Measurements from ENCODE around the gene KIAA1217. TPM values are rescaled to one million over a fixed set of nuclear protein-coding genes. Genes with fewer than 3 reads are reported as not detected.

KIAA1217 gene
- total RNA-seq, 3 donors from 2014 or later (not counting 1 experiment from before 2014, with no cell fraction given): not detected

DNA sequence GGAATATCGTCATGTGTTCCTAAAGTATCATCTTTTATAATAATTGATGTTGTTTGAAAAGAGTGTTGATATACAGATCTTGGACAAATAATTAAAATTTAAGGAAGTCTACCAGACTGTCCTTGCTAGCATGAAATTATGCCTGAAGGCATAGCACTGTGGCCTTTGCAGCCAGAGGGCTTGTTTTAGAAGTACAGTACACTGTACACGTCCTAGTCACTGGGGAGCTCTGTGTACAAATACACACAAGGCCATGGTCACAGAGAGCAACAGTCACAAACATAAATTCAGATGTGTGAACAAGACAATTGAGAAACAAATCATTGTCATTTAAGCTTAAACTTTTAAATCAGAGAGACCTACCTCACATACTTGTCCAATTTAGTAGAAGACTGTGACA lies 133.0 kb downstream of the KIAA1217 start:
- no peaks in the 10 kb centered on the region for H3K9me3 ChIP-seq (ENCODE audit: control insufficient read depth, insufficient read depth, low read length)
- DNase-seq: no peak
- H3K4me3 ChIP-seq (ENCODE audit: low read length): no peak overlapping the region
- no peaks in the 10 kb centered on the region for H3K36me3 ChIP-seq (ENCODE audit: control insufficient read depth, insufficient read depth, low read length)
- WGBS (ENCODE audit: insufficient coverage): 75% methylated on average over 1 of the region's 2 CpGs
- intact Hi-C loops (cut with micrococcal nuclease): no loop called here
- Mint-ChIP-seq H3K4me1 (no peaks in the 10 kb centered on the region), H3K27ac (no peak overlapping the region), H3K9me3 (peaks cover 0 to 2% of the 10 kb centered on the region in 2 donors), H3K36me3 (no peaks in the 10 kb centered on the region), H3K4me3 (no peak overlapping the region), H3K27me3 (ENCODE audit: low read depth in 2 of 2) (no peaks in the 10 kb centered on the region)
- no peaks in the 10 kb centered on the region for H3K4me1 ChIP-seq (ENCODE audit: control insufficient read depth, insufficient read depth, low read length)
- H3K27me3 ChIP-seq (ENCODE audit: control insufficient read depth, insufficient read depth, low read length): no peaks in the 10 kb centered on the region
- ATAC-seq: no peak
- H3K27ac ChIP-seq (ENCODE audit: low read length): no peak overlapping the region
- TF ChIP-seq, protein P1, sequence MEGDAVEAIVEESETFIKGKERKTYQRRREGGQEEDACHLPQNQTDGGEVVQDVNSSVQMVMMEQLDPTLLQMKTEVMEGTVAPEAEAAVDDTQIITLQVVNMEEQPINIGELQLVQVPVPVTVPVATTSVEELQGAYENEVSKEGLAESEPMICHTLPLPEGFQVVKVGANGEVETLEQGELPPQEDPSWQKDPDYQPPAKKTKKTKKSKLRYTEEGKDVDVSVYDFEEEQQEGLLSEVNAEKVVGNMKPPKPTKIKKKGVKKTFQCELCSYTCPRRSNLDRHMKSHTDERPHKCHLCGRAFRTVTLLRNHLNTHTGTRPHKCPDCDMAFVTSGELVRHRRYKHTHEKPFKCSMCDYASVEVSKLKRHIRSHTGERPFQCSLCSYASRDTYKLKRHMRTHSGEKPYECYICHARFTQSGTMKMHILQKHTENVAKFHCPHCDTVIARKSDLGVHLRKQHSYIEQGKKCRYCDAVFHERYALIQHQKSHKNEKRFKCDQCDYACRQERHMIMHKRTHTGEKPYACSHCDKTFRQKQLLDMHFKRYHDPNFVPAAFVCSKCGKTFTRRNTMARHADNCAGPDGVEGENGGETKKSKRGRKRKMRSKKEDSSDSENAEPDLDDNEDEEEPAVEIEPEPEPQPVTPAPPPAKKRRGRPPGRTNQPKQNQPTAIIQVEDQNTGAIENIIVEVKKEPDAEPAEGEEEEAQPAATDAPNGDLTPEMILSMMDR (IDR thresholded peaks at IDR 0.05): no peak

DNA sequence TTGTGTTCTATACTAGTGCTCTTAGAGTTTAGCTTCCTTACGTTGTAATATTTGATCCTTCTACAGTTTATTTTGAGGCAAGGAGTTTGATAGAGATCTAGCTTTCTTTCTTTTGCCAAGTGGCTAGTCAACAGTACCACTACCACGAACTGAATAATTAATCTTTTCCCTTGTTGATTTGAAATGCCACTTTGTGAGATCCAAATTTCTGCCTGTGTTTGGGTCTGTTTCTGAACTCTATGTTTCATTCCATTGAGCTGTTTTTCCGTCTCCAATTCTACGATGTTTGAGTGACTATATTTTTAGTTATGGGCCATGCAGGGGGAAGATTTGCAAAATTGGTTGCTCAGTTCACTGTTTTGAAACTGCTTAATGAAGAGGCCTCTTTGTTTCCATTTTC lies 134.7 kb downstream of the KIAA1217 start:
- TF ChIP-seq, protein P1 (IDR thresholded peaks at IDR 0.05): no peak
- no peaks in the 10 kb centered on the region for H3K36me3 ChIP-seq (ENCODE audit: control insufficient read depth, insufficient read depth, low read length)
- 33% methylated on average over 3 of the region's 4 CpGs for WGBS (ENCODE audit: insufficient coverage)
- no peaks in the 10 kb centered on the region for H3K27me3 Mint-ChIP-seq (ENCODE audit: low read depth in 2 of 2)
- peaks cover 0 to 2% of the 10 kb centered on the region in 2 donors for H3K9me3 Mint-ChIP-seq
- H3K27ac Mint-ChIP-seq: no peak overlapping the region
- H3K9me3 ChIP-seq (ENCODE audit: control insufficient read depth, insufficient read depth, low read length): no peaks in the 10 kb centered on the region
- H3K4me3 Mint-ChIP-seq: no peak overlapping the region
- no peaks in the 10 kb centered on the region for H3K36me3 Mint-ChIP-seq
- no peak overlapping the region for H3K4me3 ChIP-seq (ENCODE audit: low read length)
- no peak for DNase-seq
- no peaks in the 10 kb centered on the region for H3K4me1 ChIP-seq (ENCODE audit: control insufficient read depth, insufficient read depth, low read length)
- H3K27ac ChIP-seq (ENCODE audit: low read length): no peak overlapping the region
- ATAC-seq: no peak
- intact Hi-C loops (cut with micrococcal nuclease): no loop called here
- no peaks in the 10 kb centered on the region for H3K4me1 Mint-ChIP-seq
- no peaks in the 10 kb centered on the region for H3K27me3 ChIP-seq (ENCODE audit: control insufficient read depth, insufficient read depth, low read length)

DNA sequence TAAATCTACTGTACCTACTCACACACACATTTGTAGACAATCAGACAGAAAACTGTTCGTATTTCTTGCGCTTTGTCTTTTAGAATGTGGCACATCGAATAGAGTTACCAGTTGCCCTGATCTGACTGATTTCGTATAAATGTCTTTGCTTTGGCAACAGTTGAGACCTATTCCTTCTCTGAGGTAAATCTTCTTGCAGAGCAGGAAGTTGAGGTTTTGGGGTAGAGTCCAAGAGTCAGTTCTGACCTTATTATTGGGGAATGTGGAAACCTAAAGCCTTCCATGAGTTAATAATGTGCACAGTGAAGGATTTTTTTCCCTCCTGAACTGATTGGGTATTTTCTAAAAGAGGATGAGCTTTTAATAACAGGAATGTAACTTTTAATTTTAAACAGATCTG lies 135.3 kb downstream of the KIAA1217 start:
- intact Hi-C loops (cut with micrococcal nuclease): no loop called here
- Histone ChIP-seq H3K27ac (ENCODE audit: low read length) (no peak overlapping the region), H3K27me3 (ENCODE audit: control insufficient read depth, insufficient read depth, low read length) (no peaks in the 10 kb centered on the region), H3K4me3 (ENCODE audit: low read length) (no peak overlapping the region), H3K9me3 (ENCODE audit: control insufficient read depth, insufficient read depth, low read length) (no peaks in the 10 kb centered on the region), H3K4me1 (ENCODE audit: control insufficient read depth, insufficient read depth, low read length) (no peaks in the 10 kb centered on the region), H3K36me3 (ENCODE audit: control insufficient read depth, insufficient read depth, low read length) (no peaks in the 10 kb centered on the region)
- 18% methylated on average over 4 of the region's 4 CpGs for WGBS (ENCODE audit: insufficient coverage)
- Mint-ChIP-seq H3K4me3 (no peak overlapping the region), H3K27ac (no peak overlapping the region), H3K9me3 (no peaks in the 10 kb centered on the region), H3K4me1 (no peaks in the 10 kb centered on the region), H3K27me3 (ENCODE audit: low read depth in 2 of 2) (no peaks in the 10 kb centered on the region), H3K36me3 (no peaks in the 10 kb centered on the region)
- DNase-seq (no peak), ATAC-seq (no peak)
- TF ChIP-seq, protein P1 (IDR thresholded peaks at IDR 0.05): no peak

DNA sequence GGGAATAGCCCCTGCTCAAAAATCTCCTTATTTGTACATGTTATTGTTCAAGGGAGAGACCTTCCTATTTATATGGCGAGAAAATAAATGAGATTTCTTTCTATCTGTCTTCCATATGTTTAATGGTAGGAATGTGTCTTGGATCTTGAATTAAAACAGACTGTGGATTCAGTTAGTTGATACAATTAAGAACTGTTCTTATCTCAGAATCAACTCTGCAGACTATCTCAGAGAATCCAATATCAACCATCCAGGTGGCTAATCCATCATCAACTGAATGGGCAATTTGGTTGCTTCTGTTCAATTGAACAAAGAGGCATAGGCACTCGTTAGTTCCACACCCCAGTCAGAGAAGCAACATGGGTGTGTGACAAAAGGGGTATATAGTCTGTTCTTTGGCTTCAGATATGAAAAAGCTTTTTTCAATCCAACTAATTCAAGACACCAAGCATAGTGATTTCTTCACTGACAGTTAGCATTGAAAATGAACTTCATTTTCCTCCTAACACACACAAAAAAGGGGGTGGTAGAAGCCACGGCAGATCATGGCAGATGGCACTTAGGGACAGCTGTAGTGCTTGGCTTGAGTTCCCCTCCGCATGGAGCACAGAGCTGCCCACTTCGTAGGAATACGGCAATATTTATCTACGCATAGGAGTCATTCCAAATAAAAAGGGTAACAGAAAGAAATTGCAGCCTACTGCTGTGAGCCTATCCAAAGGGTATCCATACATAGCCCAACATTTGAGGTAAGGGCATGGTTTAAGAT lies 135.9 kb downstream of the KIAA1217 start:
- no peaks in the 10 kb centered on the region for H3K36me3 Mint-ChIP-seq
- H3K9me3 ChIP-seq (ENCODE audit: control insufficient read depth, insufficient read depth, low read length): no peaks in the 10 kb centered on the region
- TF ChIP-seq, protein P1 (IDR thresholded peaks at IDR 0.05): no peak
- no peak overlapping the region for H3K27ac ChIP-seq (ENCODE audit: low read length)
- H3K4me3 ChIP-seq (ENCODE audit: low read length): no peak overlapping the region
- intact Hi-C loops (cut with micrococcal nuclease): no loop called here
- H3K36me3 ChIP-seq (ENCODE audit: control insufficient read depth, insufficient read depth, low read length): no peaks in the 10 kb centered on the region
- ATAC-seq (no peak), DNase-seq (no peak)
- no peaks in the 10 kb centered on the region for H3K4me1 ChIP-seq (ENCODE audit: control insufficient read depth, insufficient read depth, low read length)
- no peak overlapping the region for H3K4me3 Mint-ChIP-seq
- H3K4me1 Mint-ChIP-seq: no peaks in the 10 kb centered on the region
- no peaks in the 10 kb centered on the region for H3K9me3 Mint-ChIP-seq
- H3K27ac Mint-ChIP-seq: no peak overlapping the region
- H3K27me3 ChIP-seq (ENCODE audit: control insufficient read depth, insufficient read depth, low read length): no peaks in the 10 kb centered on the region
- no peaks in the 10 kb centered on the region for H3K27me3 Mint-ChIP-seq (ENCODE audit: low read depth in 2 of 2)
- WGBS (ENCODE audit: insufficient coverage): 91% methylated on average over 6 of the region's 7 CpGs
